Activated CD4-positive, alpha-beta T cell treated with anti-CD3 and anti-CD28 coated beads for 48 hours (primary cell): ENCODE measurements around the gene SCN1B.
A peak's percentile ranks its signal among the peaks of the same experiment; 100 is the strongest.
"Not testable (repeated sequence)": the region's sequence is repeated elsewhere in the genome, so short reads cannot be mapped to it uniquely, and the experiment has no call there.

ENCODE experiments used
- DNase-seq: peaks from one replicate; pipeline ENCODE4 v3.0.0-alpha.2; 2020

SCN1B gene

GRCh38 chr19:35002037-35002535, 28.2 kb upstream of the SCN1B start:
- no peak for DNase-seq

GRCh38 chr19:35004517-35005255, 25.6 kb upstream of the SCN1B start:
- no peak for DNase-seq

GRCh38 chr19:35005256-35005977, 24.9 kb upstream of the SCN1B start:
- no peak for DNase-seq

GRCh38 chr19:35006007-35006341, 24.3 kb upstream of the SCN1B start:
- not testable (repeated sequence) for DNase-seq

GRCh38 chr19:35006342-35006998, 23.8 kb upstream of the SCN1B start:
- no peak for DNase-seq

GRCh38 chr19:35006999-35007365, 23.3 kb upstream of the SCN1B start:
- DNase-seq = no peak

GRCh38 chr19:35007427-35007826, 22.8 kb upstream of the SCN1B start:
- DNase-seq = not testable (repeated sequence)

GRCh38 chr19:35008891-35009341, 21.4 kb upstream of the SCN1B start:
- no peak for DNase-seq

GRCh38 chr19:35009424-35010415, 20.6 kb upstream of the SCN1B start:
- no peak for DNase-seq

GRCh38 chr19:35011091-35011689, 19.1 kb upstream of the SCN1B start:
- DNase-seq = no peak

GRCh38 chr19:35011737-35012682, 18.3 kb upstream of the SCN1B start:
- DNase-seq = no peak

- peak; percentile 88 for DNase-seq
Observed at GRCh38 chr19:35013041-35013819, 17.0 kb upstream of the SCN1B start.

- peak; percentile 37 for DNase-seq
Observed at GRCh38 chr19:35013820-35014754, 16.2 kb upstream of the SCN1B start.

GRCh38 chr19:35014774-35015173, 15.5 kb upstream of the SCN1B start:
- DNase-seq = not testable (repeated sequence)

GRCh38 chr19:35015270-35015953, 14.9 kb upstream of the SCN1B start:
- no peak for DNase-seq

GRCh38 chr19:35015954-35016351, 14.3 kb upstream of the SCN1B start:
- no peak for DNase-seq

- no peak for DNase-seq
Observed at GRCh38 chr19:35017507-35017906, 12.8 kb upstream of the SCN1B start.

- DNase-seq = no peak
Observed at GRCh38 chr19:35018379-35018778, 11.9 kb upstream of the SCN1B start.
